ENCODE measurements around the gene RSPO1. TPM values are rescaled to one million over a fixed set of nuclear protein-coding genes. Genes with fewer than 3 reads are reported as not detected.

RSPO1 gene
- total and polyA plus RNA-seq, 2 donors (not counting 1 experiment from before 2014, with no cell fraction given), result not detected

DNA sequence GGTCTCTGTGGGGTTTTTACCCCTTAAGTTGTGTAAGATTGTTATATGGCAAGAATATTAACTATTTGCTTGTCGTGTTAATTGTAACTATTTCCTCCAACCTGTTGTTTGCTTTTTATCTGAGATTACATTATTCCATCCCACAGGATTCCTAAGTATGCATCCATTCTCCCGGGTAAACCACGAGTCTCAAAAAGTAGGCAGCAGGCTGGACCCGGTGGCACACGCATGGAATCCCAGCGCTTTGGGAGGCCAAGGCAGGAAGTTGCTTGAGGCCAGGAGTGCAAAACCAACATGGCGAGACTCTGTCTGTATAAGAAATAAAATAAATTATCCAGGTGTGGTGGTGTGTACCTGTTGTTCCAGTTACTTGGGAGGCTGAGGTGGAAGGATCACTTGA lies 12.6 kb upstream of the RSPO1 start:
- H3K4me3 Mint-ChIP-seq, result no peak overlapping the region
- DNase-seq, result no peak
- CTCF ChIA-PET, result no interaction called here

DNA sequence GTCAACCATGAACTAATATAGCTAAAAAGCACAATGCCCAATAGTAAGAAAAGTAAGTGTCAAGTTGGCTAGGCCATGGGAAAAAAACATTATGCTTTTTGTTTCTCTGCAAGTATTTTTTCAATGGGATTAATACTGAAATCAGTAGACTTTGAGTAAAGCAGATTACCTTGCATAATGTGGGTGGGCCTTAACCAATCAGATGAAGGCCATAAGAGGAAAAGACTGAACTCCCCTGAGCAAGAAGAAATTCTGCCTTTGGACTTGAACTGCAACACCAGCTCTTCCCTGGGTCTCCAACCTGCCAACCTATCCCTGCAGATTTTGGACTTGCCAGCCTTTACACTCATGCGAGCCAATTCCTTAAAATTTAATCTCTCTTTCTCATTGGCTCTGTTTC lies 6.4 kb upstream of the RSPO1 start:
- no peak for TF ChIP-seq EZH2 (IDR thresholded peaks at IDR 0.05; ENCODE audit: borderline replicate concordance, insufficient read depth, low read depth, low read length, poor library complexity, severe bottlenecking)
- TF ChIP-seq, protein P1, sequence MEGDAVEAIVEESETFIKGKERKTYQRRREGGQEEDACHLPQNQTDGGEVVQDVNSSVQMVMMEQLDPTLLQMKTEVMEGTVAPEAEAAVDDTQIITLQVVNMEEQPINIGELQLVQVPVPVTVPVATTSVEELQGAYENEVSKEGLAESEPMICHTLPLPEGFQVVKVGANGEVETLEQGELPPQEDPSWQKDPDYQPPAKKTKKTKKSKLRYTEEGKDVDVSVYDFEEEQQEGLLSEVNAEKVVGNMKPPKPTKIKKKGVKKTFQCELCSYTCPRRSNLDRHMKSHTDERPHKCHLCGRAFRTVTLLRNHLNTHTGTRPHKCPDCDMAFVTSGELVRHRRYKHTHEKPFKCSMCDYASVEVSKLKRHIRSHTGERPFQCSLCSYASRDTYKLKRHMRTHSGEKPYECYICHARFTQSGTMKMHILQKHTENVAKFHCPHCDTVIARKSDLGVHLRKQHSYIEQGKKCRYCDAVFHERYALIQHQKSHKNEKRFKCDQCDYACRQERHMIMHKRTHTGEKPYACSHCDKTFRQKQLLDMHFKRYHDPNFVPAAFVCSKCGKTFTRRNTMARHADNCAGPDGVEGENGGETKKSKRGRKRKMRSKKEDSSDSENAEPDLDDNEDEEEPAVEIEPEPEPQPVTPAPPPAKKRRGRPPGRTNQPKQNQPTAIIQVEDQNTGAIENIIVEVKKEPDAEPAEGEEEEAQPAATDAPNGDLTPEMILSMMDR (IDR thresholded peaks at IDR 0.05), result no peak
- no CpG with 5 or more reads among the region's 1 CpG for WGBS (ENCODE audit: insufficient coverage)
- Histone ChIP-seq H3K4me1 (ENCODE audit: control insufficient read depth in 2 of 2, insufficient read depth in 2 of 2, low read length in 2 of 2) (no peaks in the 10 kb centered on the region), H3K4me3 (ENCODE audit: control extremely low read depth in 1 of 5, extremely low read depth in 1 of 5, insufficient read depth in 1 of 5, low read depth in 2 of 5, low read length in 4 of 5) (no peak overlapping the region), H3K27me3 (replicated peaks in 1 of 4; ENCODE audit: control extremely low read depth in 1 of 4, control insufficient read depth in 3 of 4, insufficient read depth in 4 of 4, low read length in 3 of 4) (peaks cover 0 to 29% (median 4%) of the 10 kb centered on the region in 4 experiments), H3K79me2 (ENCODE audit: control insufficient read depth, insufficient read depth, low read length) (no peaks in the 10 kb centered on the region), H3K36me3 (replicated peaks in 1 of 2; ENCODE audit: control extremely low read depth in 1 of 2, control insufficient read depth in 1 of 2, extremely low read depth in 1 of 2, insufficient read depth in 2 of 2, low read length in 1 of 2) (no peaks in the 10 kb centered on the region), H2AFZ (ENCODE audit: insufficient read depth, low read depth, low read length, poor library complexity, severe bottlenecking) (no peak overlapping the region), H3K27ac (ENCODE audit: low read length in 2 of 2) (no peak overlapping the region), H3K9ac (ENCODE audit: low read length) (no peak overlapping the region), H3K9me3 (ENCODE audit: control extremely low read depth in 1 of 3, control insufficient read depth in 2 of 3, insufficient read depth in 1 of 3, low read length in 2 of 3) (peaks cover 0 to 20% (median 17%) of the 10 kb centered on the region in 3 donors), H4K20me1 (ENCODE audit: control insufficient read depth, insufficient read depth, low read length, poor library complexity, severe bottlenecking) (no peaks in the 10 kb centered on the region), H3K4me2 (replicated peaks; ENCODE audit: low read depth, low read length, poor library complexity, severe bottlenecking) (no peak overlapping the region)
- ChIA-PET POLR2A (no interaction called here), CTCF (no interaction called here)
- ATAC-seq (ENCODE audit: low read depth), result no peak
- intact Hi-C loops (cut with micrococcal nuclease), result no loop called here
- Mint-ChIP-seq H3K4me1 (no peaks in the 10 kb centered on the region), H3K27me3 (peaks cover 26% of the 10 kb centered on the region), H3K4me3 (no peak overlapping the region), H3K9me3 (ENCODE audit: insufficient read depth) (no peaks in the 10 kb centered on the region), H3K27ac (no peak overlapping the region)
- DNase-seq, result no peak

More for the DNA sequence above, 12.6 kb upstream of the RSPO1 start:
- intact Hi-C loops (cut with micrococcal nuclease), result no loop called here
- no peak overlapping the region for H3K27ac Mint-ChIP-seq
- ATAC-seq (ENCODE audit: low read depth), result no peak
- Histone ChIP-seq H3K4me1 (ENCODE audit: control insufficient read depth in 2 of 2, insufficient read depth in 2 of 2, low read length in 2 of 2) (no peaks in the 10 kb centered on the region), H4K20me1 (ENCODE audit: control insufficient read depth, insufficient read depth, low read length, poor library complexity, severe bottlenecking) (no peaks in the 10 kb centered on the region), H3K27me3 (replicated peaks in 1 of 4; ENCODE audit: control extremely low read depth in 1 of 4, control insufficient read depth in 3 of 4, insufficient read depth in 4 of 4, low read length in 3 of 4) (peaks cover 0 to 16% (median 1%) of the 10 kb centered on the region in 4 experiments), H2AFZ (ENCODE audit: insufficient read depth, low read depth, low read length, poor library complexity, severe bottlenecking) (no peak overlapping the region), H3K36me3 (replicated peaks in 1 of 2; ENCODE audit: control extremely low read depth in 1 of 2, control insufficient read depth in 1 of 2, extremely low read depth in 1 of 2, insufficient read depth in 2 of 2, low read length in 1 of 2) (no peaks in the 10 kb centered on the region), H3K27ac (ENCODE audit: low read length in 2 of 2) (no peak overlapping the region), H3K9ac (ENCODE audit: low read length) (no peak overlapping the region), H3K4me2 (replicated peaks; ENCODE audit: low read depth, low read length, poor library complexity, severe bottlenecking) (no peak overlapping the region), H3K9me3 (ENCODE audit: control extremely low read depth in 1 of 3, control insufficient read depth in 2 of 3, insufficient read depth in 1 of 3, low read length in 2 of 3) (peaks cover 0 to 9% (median 4%) of the 10 kb centered on the region in 3 donors), H3K4me3 (ENCODE audit: control extremely low read depth in 1 of 5, extremely low read depth in 1 of 5, insufficient read depth in 1 of 5, low read depth in 2 of 5, low read length in 4 of 5) (no peak overlapping the region), H3K79me2 (ENCODE audit: control insufficient read depth, insufficient read depth, low read length) (no peaks in the 10 kb centered on the region)
- H3K4me1 Mint-ChIP-seq, result no peaks in the 10 kb centered on the region
- H3K27me3 Mint-ChIP-seq, result peaks cover 22% of the 10 kb centered on the region
- POLR2A ChIA-PET, result no interaction called here
- no peaks in the 10 kb centered on the region for H3K9me3 Mint-ChIP-seq (ENCODE audit: insufficient read depth)
- TF ChIP-seq, protein P1 (IDR thresholded peaks at IDR 0.05), result no peak
- no peak for TF ChIP-seq EZH2 (IDR thresholded peaks at IDR 0.05; ENCODE audit: borderline replicate concordance, insufficient read depth, low read depth, low read length, poor library complexity, severe bottlenecking)
- WGBS (ENCODE audit: insufficient coverage), result 91% methylated on average over 6 of the region's 7 CpGs

Data from B cell (primary cell).